ENCODE data around the gene RBM38. TPM values are rescaled to one million over a fixed set of nuclear protein-coding genes. Genes with fewer than 3 reads are reported as not detected.
A peak's percentile ranks its signal among the peaks of the same experiment; 100 is the strongest.
"Not testable (repeated sequence)": the region's sequence is repeated elsewhere in the genome, so short reads cannot be mapped to it uniquely, and the experiment has no call there.

Gene RBM38
- total RNA-seq, 6 donors from 2014 or later: 14.7 to 27.5 (median 22.3) TPM

- DNase-seq (peak in 1 of 2 donors; percentile 69), ATAC-seq (ENCODE audit: low FRiP score in 2 of 2) (peak in 1 of 2 donors; percentile 59)
- TF ChIP-seq POLR2AphosphoS5 (IDR thresholded peaks at IDR 0.05) (no peak), EP300 (IDR thresholded peaks at IDR 0.05) (no peak), CTCF (IDR thresholded peaks at IDR 0.05) (no peak), POLR2A (IDR thresholded peaks at IDR 0.05) (no peak)
- H3K36me3 ChIP-seq: no peaks in the 10 kb centered on the region
- H3K4me1 ChIP-seq: peaks cover 11 to 26% (median 22%) of the 10 kb centered on the region in 4 donors
- WGBS, 2 donors: 73% methylated on average over 7 of the region's 7 CpGs
- no peak overlapping the region for H3K4me3 ChIP-seq
- H3K9me3 ChIP-seq: no peaks in the 10 kb centered on the region
- H3K27ac ChIP-seq: peak overlapping the region in 1 of 4 donors; percentile 48
- no peaks in the 10 kb centered on the region for H3K27me3 ChIP-seq
These were observed 38.5 kb downstream of the RBM38 start for GRCh38 chr20:57429580-57430200.

GRCh38 chr20:57430201-57430596, 39.0 kb downstream of the RBM38 start:
- H3K9me3 ChIP-seq; H3K27me3 ChIP-seq; H3K4me3 ChIP-seq; DNase-seq; H3K36me3 ChIP-seq; ATAC-seq (ENCODE audit: low FRiP score in 2 of 2): not testable (repeated sequence)
- Histone ChIP-seq H3K27ac (peak overlapping the region in 1 of 4 donors; percentile 48), H3K4me1 (peaks cover 13 to 30% (median 24%) of the 10 kb centered on the region in 4 donors)
- WGBS, 2 donors: 84 to 87% methylated on average over 4 of the region's 4 CpGs

- Histone ChIP-seq H3K27ac (peak overlapping the region in 1 of 4 donors; percentile 80), H3K4me3 (no peak overlapping the region), H3K27me3 (no peaks in the 10 kb centered on the region), H3K36me3 (no peaks in the 10 kb centered on the region), H3K4me1 (peaks cover 24 to 40% (median 32%) of the 10 kb centered on the region in 4 donors), H3K9me3 (no peaks in the 10 kb centered on the region)
- no peak for DNase-seq
- 69 to 89% methylated on average over 4 to 5 of the region's 5 CpGs for WGBS, 2 donors
- no peak for ATAC-seq (ENCODE audit: low FRiP score in 2 of 2)
- no peak for TF ChIP-seq CTCF (IDR thresholded peaks at IDR 0.05)
- TF ChIP-seq EP300 (IDR thresholded peaks at IDR 0.05): no peak
- TF ChIP-seq POLR2AphosphoS5 (IDR thresholded peaks at IDR 0.05): no peak
- TF ChIP-seq POLR2A (IDR thresholded peaks at IDR 0.05): no peak
These were observed 40.3 kb downstream of the RBM38 start for GRCh38 chr20:57431539-57431835.

GRCh38 chr20:57432480-57432861, 41.3 kb downstream of the RBM38 start:
- H3K36me3 ChIP-seq: no peaks in the 10 kb centered on the region
- WGBS, 2 donors: 86 to 89% methylated on average over 5 to 7 of the region's 7 CpGs
- no peaks in the 10 kb centered on the region for H3K27me3 ChIP-seq
- DNase-seq (no peak), ATAC-seq (ENCODE audit: low FRiP score in 2 of 2) (no peak)
- H3K4me3 ChIP-seq: no peak overlapping the region
- peaks cover 24 to 40% (median 32%) of the 10 kb centered on the region in 4 donors for H3K4me1 ChIP-seq
- H3K27ac ChIP-seq: peak overlapping the region in 2 of 4 donors; percentile 46 to 80
- no peaks in the 10 kb centered on the region for H3K9me3 ChIP-seq
- no peak for TF ChIP-seq POLR2A (IDR thresholded peaks at IDR 0.05)
- no peak for TF ChIP-seq EP300 (IDR thresholded peaks at IDR 0.05)
- TF ChIP-seq POLR2AphosphoS5 (IDR thresholded peaks at IDR 0.05): no peak
- TF ChIP-seq CTCF (IDR thresholded peaks at IDR 0.05): no peak

GRCh38 chr20:57432862-57433491, 41.8 kb downstream of the RBM38 start:
- peak; percentile 53 to 72 for ATAC-seq (ENCODE audit: low FRiP score in 2 of 2)
- WGBS, 2 donors: 26 to 35% methylated on average over 9 to 13 of the region's 13 CpGs
- DNase-seq: peak; percentile 88 to 91

More at GRCh38 chr20:57432862-57433491, 41.8 kb downstream of the RBM38 start:
- Histone ChIP-seq H3K9me3 (no peaks in the 10 kb centered on the region), H3K27me3 (no peaks in the 10 kb centered on the region), H3K4me3 (no peak overlapping the region), H3K4me1 (peaks cover 24 to 40% (median 34%) of the 10 kb centered on the region in 4 donors), H3K27ac (peak overlapping the region; percentile 32 to 80 (median 50)), H3K36me3 (no peaks in the 10 kb centered on the region)
- TF ChIP-seq CTCF (IDR thresholded peaks at IDR 0.05) (no peak), POLR2AphosphoS5 (IDR thresholded peaks at IDR 0.05) (peak in 1 of 2 donors; percentile 30)
